DOHH2 (cell line): ENCODE data around the gene USP20.

Source experiments
- H3F3A ChIP-seq: fragments of 200-600 bp; sonication (generic), shearing (Covaris generic); 2 replicates; pipeline ENCODE4 v1.6.0; 2016; ENCODE audit warnings: antibody characterized with exemption, mild to moderate bottlenecking; ENCODE audit not compliant: control insufficient read depth, insufficient read depth
- H3K27ac ChIP-seq: fragments of 200-600 bp; sonication (generic); 2 replicates; pipeline ENCODE4 v1.5.1; 2014; ENCODE audit warnings: low read depth, mild to moderate bottlenecking, low read length, moderate library complexity
- H3K27me3 ChIP-seq: fragments of 200-600 bp; sonication (generic); 2 replicates; pipeline ENCODE4 v1.6.1; 2014; ENCODE audit warnings: mild to moderate bottlenecking, low read length, mixed read lengths; ENCODE audit not compliant: control insufficient read depth
- H3K36me3 ChIP-seq: fragments of 200-600 bp; sonication (generic); 2 replicates; pipeline ENCODE4 v1.6.1; 2014; ENCODE audit warnings: mild to moderate bottlenecking, low read length, moderate library complexity, mixed read lengths; ENCODE audit not compliant: control insufficient read depth
- H3K4me1 ChIP-seq: fragments of 200-600 bp; sonication (generic); 2 replicates; pipeline ENCODE4 v1.6.1; 2014; ENCODE audit warnings: mild to moderate bottlenecking, low read length, mixed read lengths; ENCODE audit not compliant: control insufficient read depth
- H3K4me2 ChIP-seq: fragments of 200-600 bp; sonication (generic); 2 replicates; pipeline ENCODE4 v1.6.0; 2014; ENCODE audit warnings: mild to moderate bottlenecking, low read length, moderate library complexity
- H3K4me3 ChIP-seq: fragments of 200-600 bp; sonication (generic); 2 replicates; pipeline ENCODE4 v1.5.1; 2014; ENCODE audit warnings: mild to moderate bottlenecking, low read length, mixed read lengths
- H3K79me2 ChIP-seq: fragments of 200-600 bp; sonication (generic); 2 replicates; pipeline ENCODE4 v1.6.1; 2014; ENCODE audit warnings: mild to moderate bottlenecking, low read length, mixed read lengths; ENCODE audit not compliant: control insufficient read depth
- H3K9me2 ChIP-seq: fragments of 200-600 bp; sonication (generic); replicated peaks from 2 replicates; pipeline ENCODE4 v1.6.1; 2014; ENCODE audit warnings: mild to moderate bottlenecking, low read length, mixed read lengths; ENCODE audit not compliant: control insufficient read depth
- H3K9me3 ChIP-seq: fragments of 200-600 bp; sonication (generic); 2 replicates; pipeline ENCODE4 v1.6.1; 2014; ENCODE audit warnings: antibody characterized with exemption, low read length, mixed read lengths; ENCODE audit not compliant: control insufficient read depth, insufficient read depth
- H4K20me1 ChIP-seq: fragments of 200-600 bp; sonication (generic); 2 replicates; pipeline ENCODE4 v1.6.0; 2014; ENCODE audit warnings: low read depth, mild to moderate bottlenecking, antibody characterized with exemption, low read length, moderate library complexity; ENCODE audit not compliant: control insufficient read depth, insufficient read depth
- CTCF ChIP-seq: fragments of 200-600 bp; sonication (generic); IDR thresholded peaks from one replicate; pipeline ENCODE4 v1.5.1; 2014; ENCODE audit warnings: antibody characterized with exemption, mild to moderate bottlenecking, low read depth, low read length; ENCODE audit not compliant: poor library complexity, severe bottlenecking
- EZH2phosphoT487 ChIP-seq: fragments of 200-600 bp; sonication (generic); IDR thresholded peaks from 2 replicates; pipeline ENCODE4 v1.6.1; 2017; ENCODE audit warnings: borderline replicate concordance, mild to moderate bottlenecking, antibody characterized with exemption, low read length, moderate library complexity, mixed read lengths

Gene USP20

GRCh38 chr9:129914051-129914450, 78.8 kb downstream of the USP20 start:
- Histone ChIP-seq H4K20me1 (peaks cover 4% of the 10 kb centered on the region), H3K27ac (no peak overlapping the region), H3K4me3 (no peak overlapping the region), H3K4me2 (no peak overlapping the region), H3K79me2 (no peaks in the 10 kb centered on the region), H3K36me3 (peaks cover 42% of the 10 kb centered on the region), H3K4me1 (no peaks in the 10 kb centered on the region), H3F3A (no peaks in the 10 kb centered on the region), H3K27me3 (no peaks in the 10 kb centered on the region), H3K9me2 (no peaks in the 10 kb centered on the region), H3K9me3 (no peaks in the 10 kb centered on the region)
- TF ChIP-seq EZH2phosphoT487 (no peak), CTCF (no peak)

- H3F3A ChIP-seq: no peaks in the 10 kb centered on the region
- no peaks in the 10 kb centered on the region for H3K9me2 ChIP-seq
- TF ChIP-seq CTCF: no peak
- TF ChIP-seq EZH2phosphoT487: no peak
- H3K4me3 ChIP-seq: no peak overlapping the region
- H3K4me2 ChIP-seq: no peak overlapping the region
- H3K9me3 ChIP-seq: no peaks in the 10 kb centered on the region
- no peaks in the 10 kb centered on the region for H3K79me2 ChIP-seq
- H3K27ac ChIP-seq: no peak overlapping the region
- H3K27me3 ChIP-seq: no peaks in the 10 kb centered on the region
- H3K36me3 ChIP-seq: peaks cover 51% of the 10 kb centered on the region
- H3K4me1 ChIP-seq: peaks cover 4% of the 10 kb centered on the region; the same call in 1 of the 2 replicates
- H4K20me1 ChIP-seq: peaks cover 4% of the 10 kb centered on the region
Measured at GRCh38 chr9:129916707-129917106, 81.4 kb downstream of the USP20 start.

- H3K79me2 ChIP-seq: no peaks in the 10 kb centered on the region
- H3K4me1 ChIP-seq: peaks cover 4% of the 10 kb centered on the region; the same call in 1 of the 2 replicates
- H3K9me3 ChIP-seq: no peaks in the 10 kb centered on the region
- H3K9me2 ChIP-seq: no peaks in the 10 kb centered on the region
- H3K27me3 ChIP-seq: no peaks in the 10 kb centered on the region
- H3K27ac ChIP-seq: no peak overlapping the region
- no peaks in the 10 kb centered on the region for H3F3A ChIP-seq
- H3K4me3 ChIP-seq: no peak overlapping the region
- peaks cover 4% of the 10 kb centered on the region for H4K20me1 ChIP-seq
- TF ChIP-seq CTCF (no peak), EZH2phosphoT487 (no peak)
- H3K36me3 ChIP-seq: peaks cover 60% of the 10 kb centered on the region
- no peak overlapping the region for H3K4me2 ChIP-seq
Measured at GRCh38 chr9:129918296-129918950, 83.2 kb downstream of the USP20 start.
